KG1 (cell line): ENCODE data around the gene DDX11.
"Not testable (repeated sequence)": the region's sequence is repeated elsewhere in the genome, so short reads cannot be mapped to it uniquely, and the experiment has no call there.

ENCODE experiments used
- DNase-seq: peaks from one replicate; lab custom pipeline; 2025; lab: John Stamatoyannopoulos, UW

The DDX11 gene

DNA sequence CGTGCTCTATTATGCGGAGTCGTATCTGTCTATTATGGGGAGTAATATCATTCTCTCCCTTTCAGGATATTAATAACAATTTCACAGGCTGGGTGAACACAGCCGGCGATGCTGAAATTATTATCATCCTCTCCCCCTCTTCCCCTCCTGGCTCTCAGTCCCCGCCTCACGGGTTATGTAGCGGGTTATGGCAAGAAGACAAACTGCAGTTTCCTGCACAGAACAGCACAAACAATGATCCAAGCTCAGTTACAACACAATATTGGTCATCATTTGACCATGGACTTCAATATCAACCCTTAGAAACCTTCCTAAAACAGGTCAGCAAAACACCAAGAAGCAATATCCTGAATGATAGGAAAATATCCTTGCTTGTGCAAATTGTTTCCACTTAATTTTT, 50.5 kb downstream of the DDX11 start:
- not testable (repeated sequence) for DNase-seq

DNA sequence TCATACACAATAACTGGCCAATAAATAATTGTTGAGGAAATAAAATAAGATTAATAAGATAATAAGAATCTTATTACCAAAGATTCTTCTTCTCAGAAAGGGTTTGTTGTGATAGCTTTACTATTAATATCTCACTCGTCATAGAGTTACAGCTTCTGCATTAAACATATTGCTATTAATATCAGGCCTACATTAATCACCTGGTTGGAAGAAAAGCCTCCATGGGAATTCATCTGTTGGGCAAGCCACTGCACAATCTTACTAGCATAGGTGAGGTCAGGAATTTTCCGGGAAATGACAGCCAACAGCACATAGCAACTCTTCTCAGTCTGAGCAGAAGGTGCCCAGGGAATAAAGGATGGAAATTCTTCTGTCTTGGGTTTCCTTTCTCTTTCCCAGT, 51.5 kb downstream of the DDX11 start:
- DNase-seq, result not testable (repeated sequence)

- not testable (repeated sequence) for DNase-seq
Measured at GRCh38 chr12:31127209-31127848, 53.7 kb downstream of the DDX11 start.

GRCh38 chr12:31136581-31136980, 62.9 kb downstream of the DDX11 start:
- DNase-seq, result not testable (repeated sequence)

- DNase-seq, result not testable (repeated sequence)
Measured at GRCh38 chr12:31144768-31145167, 71.1 kb downstream of the DDX11 start.

GRCh38 chr12:31145296-31145695, 71.6 kb downstream of the DDX11 start:
- not testable (repeated sequence) for DNase-seq

- DNase-seq, result not testable (repeated sequence)
Measured at GRCh38 chr12:31147415-31147814, 73.8 kb downstream of the DDX11 start.

- not testable (repeated sequence) for DNase-seq
Measured at GRCh38 chr12:31150766-31151165, 77.1 kb downstream of the DDX11 start.
